ENCODE results near the gene AMFR.
"Not testable (repeated sequence)": the region's sequence is repeated elsewhere in the genome, so short reads cannot be mapped to it uniquely, and the experiment has no call there.

Gene AMFR

DNA sequence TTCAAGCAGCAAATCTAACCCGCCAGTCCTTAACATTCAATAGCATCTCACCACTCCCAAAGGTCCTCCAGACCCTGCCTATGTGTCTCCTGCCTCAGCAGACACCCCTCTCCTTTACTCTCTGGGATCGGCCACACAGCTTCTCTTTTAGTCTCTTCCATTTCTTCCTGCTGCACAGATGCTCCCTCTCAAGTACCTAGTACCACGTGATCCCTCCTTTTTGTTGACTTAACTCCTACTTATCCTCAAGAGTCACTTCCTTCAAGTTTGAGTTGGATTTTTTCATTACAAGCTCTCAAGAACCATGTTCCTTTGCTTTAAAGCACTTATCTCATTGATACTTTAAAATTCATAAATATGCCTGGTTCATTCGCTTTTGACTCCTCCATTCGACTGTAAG, 24.9 kb downstream of the AMFR start:
- Histone ChIP-seq H3K27ac (no peak overlapping the region), H3K4me3 (no peak overlapping the region)

DNA sequence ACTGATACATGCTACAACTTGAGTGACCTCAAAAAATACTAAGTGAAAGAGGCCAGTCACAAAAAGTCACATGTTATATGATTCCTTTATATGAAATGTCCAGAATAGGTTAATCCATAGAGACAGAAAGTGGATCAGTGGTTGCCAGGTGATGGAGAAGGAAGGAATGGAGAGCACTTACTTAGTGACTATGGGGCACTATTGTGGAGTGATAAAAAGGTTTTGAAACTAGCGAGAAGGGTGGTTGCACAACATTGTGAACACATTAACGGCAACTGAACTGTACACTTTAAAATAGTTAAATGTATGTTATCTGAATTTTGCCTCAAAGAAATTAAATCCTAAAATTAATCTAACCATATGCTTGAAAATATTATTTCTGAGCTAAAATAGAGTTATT, 25.9 kb downstream of the AMFR start:
- Histone ChIP-seq H3K4me3 (no peak overlapping the region), H3K27ac (no peak overlapping the region)

DNA sequence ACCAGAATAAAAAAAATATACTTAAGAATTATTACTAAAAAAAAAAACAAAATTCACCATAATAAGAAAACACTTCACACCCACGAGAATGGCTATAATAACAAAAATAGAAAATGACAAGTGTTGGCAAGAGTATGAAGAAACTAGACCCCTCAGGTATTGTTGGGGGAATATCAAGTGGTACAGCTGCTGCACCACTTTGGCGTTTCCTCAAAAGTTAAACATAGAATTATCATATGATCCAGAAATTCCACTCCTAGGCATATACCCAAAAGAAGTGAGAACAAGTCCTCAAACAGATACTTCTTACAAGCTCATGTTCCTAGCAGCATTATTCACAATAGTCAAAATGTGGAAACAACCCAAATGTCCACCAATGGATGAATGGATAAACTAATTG, 26.3 kb downstream of the AMFR start:
- no peak overlapping the region for H3K27ac ChIP-seq
- H3K4me3 ChIP-seq = no peak overlapping the region

DNA sequence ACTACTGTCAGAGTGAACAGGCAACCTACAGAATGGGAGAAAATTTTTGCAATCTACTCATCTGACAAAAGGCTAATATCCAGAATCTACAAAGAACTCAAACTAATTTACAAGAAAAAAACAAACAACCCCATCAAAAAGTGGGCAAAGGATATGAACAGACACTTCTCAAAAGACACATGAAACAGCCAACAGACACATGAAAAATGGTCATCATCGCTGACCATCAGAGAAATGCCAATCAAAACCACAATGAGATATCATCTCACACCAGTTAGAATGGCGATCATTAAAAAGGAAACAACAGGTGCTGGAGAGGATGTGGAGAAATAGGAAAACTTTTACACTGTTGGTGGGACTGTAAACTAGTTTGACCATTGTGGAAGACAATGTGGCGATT, 28.6 kb downstream of the AMFR start:
- H3K27ac ChIP-seq, H3K4me3 ChIP-seq: not testable (repeated sequence)

DNA sequence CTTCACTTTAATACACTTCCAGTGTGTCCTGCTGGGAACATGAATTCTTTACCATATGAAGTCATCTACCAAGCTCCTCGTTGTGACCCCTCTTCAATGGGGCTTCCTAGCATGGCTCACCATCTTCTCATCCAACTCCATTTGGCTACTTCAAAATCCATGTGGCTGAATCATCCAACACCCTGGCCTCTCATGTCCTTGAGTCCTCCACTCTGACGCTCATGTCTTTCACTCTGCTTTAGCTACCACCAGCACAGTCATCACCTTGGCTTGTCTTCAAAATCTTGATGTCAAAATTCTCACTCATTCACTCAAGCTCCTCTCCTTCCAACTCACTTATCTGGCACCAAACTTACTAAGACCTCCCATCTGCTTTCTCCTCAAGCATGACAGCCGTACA, 35.8 kb downstream of the AMFR start:
- no peak overlapping the region for H3K27ac ChIP-seq
- H3K4me3 ChIP-seq = no peak overlapping the region

DNA sequence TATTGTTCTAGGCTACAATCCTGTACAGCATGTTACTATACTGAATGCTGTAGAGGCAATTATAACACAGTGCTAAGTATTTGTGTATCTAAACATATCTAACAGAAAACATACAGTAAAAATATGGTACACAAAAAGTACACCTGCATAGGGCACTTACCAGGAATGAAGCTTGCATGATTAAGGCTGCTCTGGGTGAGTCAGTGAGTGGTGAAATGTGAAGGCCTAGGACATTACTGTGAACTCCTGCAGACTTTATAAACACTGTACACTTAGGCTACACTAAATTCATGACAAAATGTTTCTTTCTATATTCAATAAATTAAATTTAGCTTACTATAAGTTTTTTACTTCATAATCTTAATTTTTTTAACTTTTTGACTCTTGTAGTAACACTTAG, 37.1 kb downstream of the AMFR start:
- H3K4me3 ChIP-seq = no peak overlapping the region
- H3K27ac ChIP-seq = no peak overlapping the region

DNA sequence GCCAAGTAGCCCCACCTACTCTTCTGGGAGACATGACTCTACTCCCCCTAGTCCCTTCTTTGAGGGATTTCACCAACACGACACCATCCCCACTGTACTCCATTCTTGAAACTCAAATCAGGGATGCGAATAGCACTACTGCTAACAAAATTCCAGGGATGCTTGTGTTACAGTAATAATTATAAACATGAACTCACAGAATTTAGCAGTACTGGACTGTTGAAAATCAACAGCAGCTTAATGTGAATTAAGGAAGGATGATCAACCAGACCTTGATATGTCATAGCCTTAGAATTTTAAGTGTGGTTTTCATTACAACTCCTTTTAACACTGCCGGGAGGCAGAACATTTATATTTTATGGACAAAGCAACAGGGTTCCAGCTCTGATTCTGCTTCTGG, 37.9 kb downstream of the AMFR start:
- Histone ChIP-seq H3K27ac (no peak overlapping the region), H3K4me3 (no peak overlapping the region)

DNA sequence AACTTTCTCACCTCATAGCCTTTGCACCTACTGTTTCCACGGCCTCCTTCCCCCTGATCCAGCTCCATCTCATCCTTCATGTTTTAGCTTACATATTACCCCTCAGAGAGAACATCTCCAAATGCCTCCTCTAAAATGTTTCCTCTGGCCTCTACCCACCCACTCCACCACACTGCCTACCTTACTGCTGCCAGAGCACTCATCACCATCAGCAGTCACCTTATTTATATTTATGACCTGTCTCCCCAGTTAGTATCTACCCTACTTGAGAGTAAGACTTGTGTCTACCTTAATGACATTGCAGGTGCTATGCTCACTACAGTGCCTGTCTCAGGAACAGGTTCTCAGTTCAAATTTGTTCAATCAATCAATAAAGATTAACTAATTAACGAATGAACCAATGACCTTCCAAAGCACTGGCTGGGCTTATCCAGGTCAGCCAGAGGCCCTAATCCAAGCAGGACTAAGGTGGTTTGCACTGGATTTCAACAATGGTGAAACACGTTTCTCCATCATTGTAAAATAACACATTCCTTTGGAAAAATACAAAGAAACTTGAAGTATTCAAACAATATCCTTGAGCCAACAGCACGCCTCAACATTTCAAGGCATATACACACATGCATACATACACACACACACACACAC, 41.1 kb downstream of the AMFR start:
- H3K4me3 ChIP-seq = no peak overlapping the region

DNA sequence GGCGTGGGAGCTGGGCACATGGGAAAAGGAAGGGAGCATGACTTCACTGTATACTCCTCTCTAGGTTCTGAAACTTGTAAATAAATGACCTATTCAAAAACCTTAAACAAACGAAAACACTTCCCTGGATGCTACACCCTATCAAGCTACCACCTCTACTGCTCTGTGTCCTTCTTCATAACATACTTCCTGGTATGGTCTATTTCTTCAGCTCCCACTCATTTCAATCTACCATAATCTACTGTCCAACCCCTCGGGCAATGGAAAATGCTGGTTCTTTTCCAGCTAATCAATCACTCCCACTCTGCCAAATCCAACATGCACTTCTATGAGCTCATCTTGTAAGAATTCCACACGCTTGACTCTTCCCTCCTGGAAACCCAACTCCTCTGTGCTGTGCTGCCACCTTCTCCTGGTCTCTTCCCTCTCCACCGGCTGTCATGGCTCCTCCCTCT, 42.4 kb downstream of the AMFR start:
- no peak overlapping the region for H3K4me3 ChIP-seq
- no peak overlapping the region for H3K27ac ChIP-seq

More for the DNA sequence above, 41.1 kb downstream of the AMFR start:
- H3K27ac ChIP-seq = no peak overlapping the region

DNA sequence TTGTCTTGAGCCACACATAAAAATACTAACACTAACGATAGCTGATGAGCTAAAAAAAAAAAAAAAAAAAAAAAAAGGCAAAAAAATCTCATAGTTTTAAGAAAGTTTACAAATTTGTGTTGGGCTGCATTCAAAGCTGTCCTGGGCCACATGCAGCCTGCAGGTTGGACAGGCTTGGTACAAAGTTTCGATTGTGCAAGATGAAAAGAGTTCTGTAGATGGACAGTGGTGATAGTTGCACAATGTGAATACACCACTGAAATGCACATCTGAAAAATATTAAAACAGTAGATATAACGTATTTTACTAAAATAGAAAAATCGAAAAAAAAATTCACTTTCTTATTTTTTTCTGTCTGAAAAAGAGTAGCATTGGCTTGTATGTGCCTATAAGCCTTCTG, 42.9 kb downstream of the AMFR start:
- Histone ChIP-seq H3K27ac (no peak overlapping the region), H3K4me3 (no peak overlapping the region)

DNA sequence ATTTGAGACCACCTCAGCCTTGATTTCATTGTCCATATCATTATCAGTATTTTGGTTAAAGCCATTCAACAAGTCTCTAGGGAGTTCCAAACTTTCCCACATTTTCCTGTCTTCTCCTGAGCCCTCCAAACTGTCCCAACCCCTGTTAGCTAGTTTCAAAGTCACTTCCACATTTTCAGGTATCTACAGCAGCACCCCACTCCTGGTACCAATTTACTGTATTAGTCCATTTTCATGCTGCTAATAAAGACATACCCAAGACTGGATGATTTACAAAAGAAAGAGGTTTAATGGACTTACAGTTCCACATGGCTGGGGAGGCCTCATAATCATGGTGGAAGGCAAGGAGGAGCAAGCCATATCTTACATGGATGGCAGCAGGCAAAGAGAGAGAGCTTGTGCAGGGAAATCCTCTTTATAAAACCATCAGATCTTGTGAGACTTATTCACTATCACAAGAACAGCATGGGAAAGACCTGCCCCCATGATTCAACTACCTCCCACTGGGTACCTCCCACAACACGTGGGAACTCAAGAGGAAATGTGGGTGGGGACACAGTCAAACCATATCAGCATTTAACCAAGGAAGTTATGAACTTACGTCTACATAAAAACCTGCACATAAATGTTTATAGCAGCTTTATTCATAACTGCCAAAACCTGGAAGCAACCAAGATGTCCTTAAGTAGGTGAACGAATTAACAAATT, 44.4 kb downstream of the AMFR start:
- H3K27ac ChIP-seq, H3K4me3 ChIP-seq: not testable (repeated sequence)

DNA sequence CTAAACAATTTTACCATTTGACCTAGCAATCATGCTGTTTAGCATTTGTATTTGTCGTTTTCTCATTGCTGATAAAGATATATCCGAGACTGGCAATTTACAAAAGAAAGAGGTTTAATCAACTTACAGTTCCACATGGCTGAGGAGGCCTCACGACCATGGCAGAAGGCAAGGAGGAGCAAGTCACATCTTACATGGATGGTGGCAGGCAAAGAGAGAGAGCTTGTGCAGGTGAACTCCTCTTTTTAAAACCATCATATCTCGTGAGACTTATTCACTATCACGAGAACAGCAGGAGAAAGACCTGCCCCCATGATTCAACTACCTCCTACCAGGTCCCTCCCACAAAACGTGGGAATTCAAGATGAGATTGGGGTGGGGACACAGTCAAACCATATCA, 46.3 kb downstream of the AMFR start:
- H3K27ac ChIP-seq, H3K4me3 ChIP-seq: not testable (repeated sequence)

DNA sequence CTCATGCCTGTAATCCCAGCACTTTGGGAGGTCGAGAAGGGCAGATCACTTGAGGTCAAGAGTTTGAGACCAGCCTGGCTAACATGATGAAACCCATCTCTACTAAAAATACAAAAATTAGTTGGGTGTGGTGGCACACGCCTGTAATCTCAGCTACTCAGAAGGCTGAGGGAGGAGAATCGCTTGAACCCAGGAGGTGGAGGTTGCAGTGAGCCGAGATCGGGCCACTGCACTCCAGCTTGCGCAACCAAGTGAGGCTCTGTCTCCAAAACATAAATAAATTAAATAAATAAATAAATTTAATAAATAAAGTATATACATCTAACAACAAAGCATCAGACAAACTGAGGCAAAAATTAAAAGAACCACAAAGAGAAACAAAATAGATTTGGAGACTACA, 49.6 kb downstream of the AMFR start:
- H3K27ac ChIP-seq, H3K4me3 ChIP-seq: not testable (repeated sequence)

DNA sequence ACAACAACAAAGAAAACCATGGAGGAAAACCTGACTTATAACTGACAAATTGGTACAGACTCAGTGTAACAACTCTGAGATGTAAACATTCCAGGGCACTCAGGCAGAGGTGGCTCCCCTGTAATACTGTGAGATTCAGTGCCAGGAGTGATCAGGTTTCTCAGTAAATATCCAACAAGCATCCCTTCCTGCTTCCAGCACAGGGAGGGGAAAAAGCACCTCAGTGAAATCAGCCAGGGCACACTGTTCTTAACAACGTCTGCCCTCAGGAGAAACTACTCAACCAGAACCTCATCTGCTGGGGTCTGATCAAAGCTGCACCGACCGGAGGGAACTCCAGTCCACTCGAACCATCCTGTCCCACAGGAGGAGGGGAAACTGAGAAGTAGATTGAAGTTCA, 52.3 kb downstream of the AMFR start:
- H3K27ac ChIP-seq = no peak overlapping the region

DNA sequence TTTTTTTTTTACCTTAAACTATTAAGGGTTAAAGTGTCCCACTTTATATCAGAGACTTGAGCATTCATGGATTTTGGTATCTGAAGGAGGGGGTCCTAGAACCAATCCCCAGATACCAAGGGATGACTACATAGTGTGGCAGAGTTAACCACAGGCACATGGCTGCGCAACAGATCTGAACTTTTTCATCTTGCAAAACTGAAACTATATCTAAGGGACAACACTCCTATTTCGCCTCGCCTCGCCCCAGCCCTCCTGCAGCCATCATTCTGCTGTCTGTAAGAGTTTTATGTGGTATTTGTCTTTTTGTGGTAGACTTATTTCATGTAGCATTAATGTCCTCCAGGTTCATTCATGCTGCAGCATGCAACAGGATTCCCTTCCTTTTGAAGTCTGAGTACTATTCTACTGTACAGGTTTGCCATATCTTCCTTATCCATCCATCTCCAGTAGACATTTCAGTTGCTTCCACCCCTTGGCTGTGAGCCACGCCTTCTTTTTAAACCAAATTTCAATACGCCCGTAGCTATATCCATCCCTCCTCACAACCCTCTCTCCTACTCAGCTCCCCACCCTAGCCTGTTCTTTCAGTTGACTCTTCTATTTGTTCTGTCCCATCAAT, 53.2 kb downstream of the AMFR start:
- H3K4me3 ChIP-seq = no peak overlapping the region
- H3K27ac ChIP-seq = no peak overlapping the region

More for the DNA sequence above, 52.3 kb downstream of the AMFR start:
- H3K4me3 ChIP-seq = no peak overlapping the region

DNA sequence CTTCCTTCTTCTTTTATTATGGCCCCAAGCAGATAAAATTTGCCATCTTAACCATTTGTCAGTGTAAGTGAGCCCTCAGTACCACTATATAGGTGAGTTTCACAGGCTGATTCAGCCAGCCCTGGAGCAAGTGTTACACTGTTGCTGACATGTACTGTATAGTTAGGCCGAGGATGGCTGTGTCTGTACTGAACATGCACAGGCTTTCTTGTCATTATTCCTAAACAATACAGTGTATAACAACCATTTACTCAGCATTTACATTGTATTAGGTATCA, 53.7 kb downstream of the AMFR start:
- H3K27ac ChIP-seq = peak overlapping the region in 1 of 21 experiments; percentile 8
- H3K4me3 ChIP-seq = no peak overlapping the region

DNA sequence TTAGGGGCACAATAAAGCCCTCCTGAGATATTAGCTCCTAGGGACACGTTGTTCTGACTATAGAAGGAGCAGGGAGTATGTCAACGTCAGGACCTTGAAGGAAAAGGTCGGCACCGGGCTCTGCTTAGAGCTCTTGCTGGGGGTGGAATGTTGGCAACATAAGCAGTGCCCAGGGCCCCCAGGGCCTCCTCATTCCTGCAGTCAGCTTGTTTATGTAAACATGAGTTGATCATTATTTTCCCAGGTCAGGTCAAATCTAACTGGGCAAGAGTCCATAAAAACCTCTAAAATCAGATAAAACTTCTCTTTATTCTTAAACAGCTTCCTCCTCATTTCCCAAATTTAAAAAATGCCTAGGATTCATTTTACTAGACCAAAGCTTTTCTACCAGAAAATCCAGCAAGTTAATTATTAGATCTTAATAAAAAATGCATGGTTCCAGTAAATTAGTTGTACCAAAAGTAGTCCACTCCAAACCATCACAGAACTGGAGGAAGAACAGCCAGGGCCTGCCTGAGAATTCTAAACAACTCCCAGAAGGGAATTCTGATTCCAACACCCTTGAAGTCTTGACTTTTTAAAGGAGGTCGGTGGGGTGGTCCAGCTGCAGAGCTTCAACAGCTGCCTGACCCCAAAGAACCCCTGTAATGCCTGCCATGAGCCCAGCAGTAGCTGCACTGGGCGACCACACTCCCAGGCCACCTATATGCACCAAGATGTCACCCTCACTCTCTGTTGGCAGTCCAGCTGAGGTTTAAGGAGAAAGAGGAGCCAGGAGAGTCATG, 54.3 kb downstream of the AMFR start:
- Histone ChIP-seq H3K4me3 (no peak overlapping the region), H3K27ac (peak overlapping the region in 2 of 21 experiments; percentile 8 to 20)

DNA sequence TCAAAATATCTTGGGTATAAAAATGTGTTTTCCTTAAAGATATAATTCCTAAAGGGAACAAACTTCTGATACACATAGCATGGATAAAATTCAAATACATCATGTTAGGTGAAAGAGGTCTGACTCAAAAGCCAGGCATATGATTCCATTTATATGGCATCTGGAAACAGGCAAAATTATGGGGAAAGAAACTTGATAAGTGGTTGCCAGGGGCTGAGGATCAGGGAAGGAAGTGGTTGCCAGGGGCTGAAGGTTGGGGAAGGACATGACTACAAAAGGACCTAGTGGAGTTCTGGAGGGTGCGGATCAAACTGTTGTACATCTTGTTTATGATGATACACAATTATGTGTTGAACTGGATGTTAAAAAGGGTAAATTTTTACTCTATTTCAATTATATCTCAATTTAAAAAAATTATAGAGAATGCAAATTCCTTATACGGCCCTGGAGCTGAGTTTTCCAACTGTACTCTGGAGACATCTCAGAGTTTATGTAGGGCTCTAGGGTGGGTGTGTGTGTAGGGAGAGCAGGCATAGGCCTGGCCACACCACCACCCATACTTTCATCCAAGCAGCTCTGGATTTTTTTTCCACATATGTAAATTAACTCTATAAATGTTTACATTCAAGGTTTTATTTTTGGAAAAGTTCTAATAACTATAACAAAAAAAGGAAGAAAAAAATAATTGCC, 55.0 kb downstream of the AMFR start:
- peak overlapping the region in 1 of 21 experiments; percentile 20 for H3K27ac ChIP-seq

DNA sequence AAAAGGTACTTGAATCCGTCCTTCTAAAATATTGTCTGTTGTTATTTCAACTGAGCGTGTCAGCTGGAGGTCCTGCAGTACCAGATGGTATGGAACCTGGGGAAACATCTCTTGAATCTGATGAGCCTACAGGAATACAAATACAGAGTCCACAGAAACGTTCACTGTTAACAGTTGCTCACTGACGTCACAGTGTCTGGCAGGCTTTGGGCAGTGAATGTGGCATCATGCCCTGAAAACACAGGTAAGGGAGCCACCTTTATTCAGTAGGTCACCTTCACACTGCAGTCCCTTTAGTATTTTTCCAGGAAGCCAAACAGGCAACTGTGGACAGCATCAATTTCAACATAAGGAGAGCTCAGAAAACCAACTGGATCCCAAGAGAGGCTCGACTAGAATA, 56.1 kb downstream of the AMFR start:
- Histone ChIP-seq H3K4me3 (no peak overlapping the region), H3K27ac (no peak overlapping the region)

More for the DNA sequence above, 55.0 kb downstream of the AMFR start:
- H3K4me3 ChIP-seq = no peak overlapping the region

DNA sequence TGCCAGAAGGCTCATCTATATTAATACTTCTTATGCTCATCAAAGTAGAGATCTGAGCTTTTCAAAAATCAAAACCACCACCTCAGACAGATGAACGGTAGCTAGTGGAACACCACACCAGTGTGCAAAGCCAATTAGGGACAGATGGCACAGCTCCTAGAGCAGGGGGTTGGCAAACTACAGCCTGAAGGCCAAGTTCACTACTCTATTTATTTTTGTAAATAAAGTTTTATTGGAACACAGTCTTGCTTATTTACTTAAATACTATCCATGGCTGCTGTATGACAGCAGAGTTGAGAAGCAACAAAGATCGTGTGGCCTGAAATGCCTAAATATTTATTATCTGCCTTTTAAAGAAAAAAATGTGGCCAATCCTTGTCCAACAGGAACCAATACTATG, 56.8 kb downstream of the AMFR start:
- Histone ChIP-seq H3K27ac (no peak overlapping the region), H3K4me3 (no peak overlapping the region)
